HG03095 (cell line): ENCODE measurements around the gene PLA2G5.
"Not testable (repeated sequence)": the region's sequence is repeated elsewhere in the genome, so short reads cannot be mapped to it uniquely, and the experiment has no call there.

Experiments used
- ATAC-seq: cut with Tn5 transposase; IDR thresholded peaks from one replicate; pipeline ENCODE4 v1.9.1; 2021; ENCODE audit warnings: moderate library complexity; ENCODE audit not compliant: unreplicated experiment

PLA2G5 gene

DNA sequence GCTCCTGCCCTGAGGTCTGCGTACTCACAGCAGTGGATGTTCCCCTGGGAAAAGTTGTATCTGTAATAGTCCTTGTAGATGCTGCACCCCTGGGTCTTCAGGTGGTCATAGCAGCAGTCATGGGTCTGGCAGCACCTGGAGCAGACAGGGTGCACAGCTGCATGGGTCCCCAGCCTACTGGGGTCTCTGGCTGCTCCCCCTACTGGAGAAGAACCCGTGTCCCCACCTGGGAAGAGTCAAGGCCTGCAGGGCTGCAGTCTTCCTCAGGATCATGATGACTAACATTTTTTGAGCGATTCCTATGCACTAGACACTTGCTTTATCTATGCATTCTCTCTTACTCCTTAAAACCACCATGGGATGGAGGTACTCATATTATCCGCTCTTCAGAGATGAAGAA lies 45.5 kb downstream of the PLA2G5 start:
- ATAC-seq = no peak

DNA sequence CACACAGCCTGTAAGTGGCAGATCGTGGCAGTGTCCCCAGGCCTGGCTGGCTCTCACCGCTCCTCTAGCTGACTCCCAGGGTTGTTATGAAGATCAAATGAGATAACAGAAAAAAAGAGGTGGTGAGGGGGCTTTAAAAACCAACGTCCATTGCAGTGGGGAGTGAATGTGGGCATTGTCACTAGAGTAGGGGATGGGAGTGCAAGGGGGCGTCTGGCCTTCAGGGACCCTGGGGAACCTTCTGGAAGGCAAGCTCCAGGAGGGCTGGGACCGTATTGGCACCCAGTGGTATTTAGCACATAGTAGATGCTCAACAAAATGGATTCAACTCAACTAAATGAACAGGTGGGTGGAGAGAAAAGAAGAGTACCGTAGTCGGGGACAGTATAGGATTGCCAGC lies 45.9 kb downstream of the PLA2G5 start:
- ATAC-seq = no peak

DNA sequence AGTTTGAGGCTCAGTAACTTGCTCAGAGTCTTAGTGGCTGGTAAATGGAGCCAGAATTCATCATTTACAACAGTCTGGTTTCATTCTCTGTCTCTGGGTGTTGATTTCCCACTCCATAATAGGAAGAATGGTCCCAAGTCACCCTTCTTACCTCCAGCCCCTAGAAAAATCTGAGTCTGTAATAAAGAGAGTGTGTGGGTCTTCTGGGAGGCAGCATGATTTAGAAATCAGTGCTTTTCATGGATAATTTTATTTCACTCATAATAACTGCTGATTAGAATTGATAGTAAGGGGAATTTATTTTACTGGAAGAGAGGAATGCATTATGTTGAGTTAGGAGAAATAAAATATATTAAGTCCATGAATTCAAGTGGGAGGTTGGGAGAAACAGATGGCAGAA lies 47.2 kb downstream of the PLA2G5 start:
- no peak for ATAC-seq

DNA sequence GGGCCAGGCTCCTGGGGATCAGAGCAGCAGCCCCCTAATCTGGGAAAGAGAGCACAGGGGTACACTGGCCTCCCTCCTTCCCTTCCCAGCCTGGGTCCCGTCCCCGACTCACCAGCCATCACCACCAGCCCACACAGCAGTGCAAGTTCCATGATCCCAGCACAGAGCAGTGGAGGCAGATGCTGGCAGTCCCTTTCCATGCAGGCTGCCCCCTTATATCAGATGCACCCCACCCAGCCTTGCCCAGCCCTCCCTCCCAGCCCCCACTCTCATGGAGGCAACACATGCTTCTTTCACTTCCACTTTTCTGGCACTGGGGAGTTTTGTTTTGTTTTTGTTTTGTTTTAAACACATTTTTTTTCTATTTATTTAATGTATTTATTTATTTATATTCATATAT lies 49.4 kb downstream of the PLA2G5 start, which contains the start of gene PLA2G2D:
Gene PLA2G2D, minus strand, starts transcription at position 190 of the 400 bp plus-strand sequence. Its CDS starts 38 bp downstream, at position 152.
- ATAC-seq = no peak

DNA sequence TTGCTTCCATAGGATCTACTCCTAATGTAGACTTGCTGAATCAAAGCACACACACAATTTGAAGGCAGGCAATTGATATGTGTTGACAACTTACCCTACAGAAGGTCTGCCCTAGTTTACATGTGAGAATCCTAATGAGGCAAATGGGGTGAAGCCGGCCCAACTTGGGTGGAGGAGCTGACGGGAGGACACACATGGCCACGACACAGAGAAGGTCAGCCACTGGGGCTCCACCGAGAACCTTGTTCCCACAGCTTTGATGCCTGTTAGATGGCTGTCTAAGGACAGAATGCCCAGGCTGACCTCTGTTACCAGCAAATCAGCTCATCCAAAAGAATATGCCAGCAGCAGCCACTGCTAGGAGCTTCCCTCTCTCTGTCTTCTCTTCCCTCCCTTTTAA lies 50.8 kb downstream of the PLA2G5 start:
- ATAC-seq = no peak

DNA sequence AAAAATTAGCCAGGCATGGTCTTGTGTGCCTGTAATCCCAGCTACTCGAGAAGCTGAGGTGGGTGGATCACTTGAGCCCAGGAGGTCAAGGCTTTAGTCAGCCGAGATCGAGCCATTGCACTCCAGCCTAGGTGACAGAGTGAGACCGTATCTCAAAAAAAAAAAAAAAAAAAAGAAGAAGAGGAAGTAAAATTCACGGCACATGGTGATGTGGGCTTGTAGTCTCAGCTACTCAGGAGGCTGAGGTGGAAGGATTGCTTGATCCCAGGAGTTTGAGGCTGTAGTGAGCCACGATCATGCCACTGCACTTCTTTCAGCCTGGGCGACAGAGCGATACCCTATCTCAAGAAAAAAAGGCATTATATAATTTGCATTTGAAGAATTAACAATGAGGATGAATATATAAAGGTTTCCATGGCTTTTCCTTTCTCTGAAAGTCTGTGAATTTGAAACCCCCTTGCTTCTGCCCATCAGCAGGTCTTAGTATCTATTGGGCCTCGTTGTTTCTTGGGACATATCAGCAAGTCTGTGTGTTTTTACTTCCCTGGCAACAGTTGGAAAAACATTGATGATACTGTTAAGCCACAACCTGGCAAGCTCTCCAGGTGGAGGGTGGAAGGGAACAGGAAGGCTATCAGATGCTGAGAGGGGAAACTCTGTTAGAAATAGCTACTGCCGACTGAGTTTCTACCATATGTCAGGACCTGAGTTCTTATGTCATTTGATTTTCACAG lies 53.9 kb downstream of the PLA2G5 start:
- ATAC-seq = no peak

DNA sequence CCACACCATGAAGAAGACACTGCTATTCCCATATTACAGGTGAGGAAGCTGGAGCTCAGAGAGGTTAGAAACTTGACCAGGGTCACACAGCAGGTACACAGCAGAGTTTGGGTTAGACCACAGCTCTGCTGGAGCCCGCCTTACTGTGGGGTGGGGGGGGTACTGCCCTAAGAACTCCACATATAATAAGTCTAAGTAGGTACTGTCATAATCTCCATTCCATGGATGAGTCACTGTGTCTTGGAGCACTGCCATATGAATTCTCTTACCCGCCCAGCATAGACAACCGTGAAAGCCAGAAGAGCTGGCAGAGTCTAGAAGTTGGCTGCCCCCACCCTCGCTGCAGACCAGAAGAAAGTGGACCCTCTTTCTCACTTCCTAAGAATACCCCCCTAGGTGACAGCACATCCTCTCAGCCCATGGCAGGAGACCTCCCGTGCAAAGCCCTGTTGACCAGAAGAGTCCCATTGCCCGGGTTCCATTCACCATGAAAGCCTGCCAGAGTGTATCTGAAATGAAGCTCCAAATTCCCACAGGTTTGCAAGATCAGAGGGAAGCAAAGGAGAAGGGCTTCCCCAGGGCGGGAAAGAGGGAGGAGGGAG lies 54.6 kb downstream of the PLA2G5 start:
- no peak for ATAC-seq

DNA sequence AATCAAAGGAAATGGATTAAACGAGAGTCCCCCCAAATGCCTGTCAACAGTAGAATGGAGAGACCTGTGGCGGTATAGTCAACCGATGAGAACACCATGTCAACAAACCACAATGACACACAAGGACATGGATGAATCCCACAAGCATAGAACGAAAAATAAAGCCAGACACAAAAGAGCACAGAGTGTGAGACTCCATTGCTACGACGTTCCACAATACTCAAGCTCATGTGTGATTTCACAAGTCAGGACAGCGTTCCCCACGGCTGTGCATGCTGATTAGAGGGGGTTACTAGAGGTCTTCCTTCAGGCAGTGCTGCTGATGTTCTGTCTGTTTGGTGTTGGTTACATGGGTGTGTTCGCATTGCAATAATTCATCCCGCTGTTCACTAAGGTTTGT lies 55.1 kb downstream of the PLA2G5 start:
- ATAC-seq = no peak

DNA sequence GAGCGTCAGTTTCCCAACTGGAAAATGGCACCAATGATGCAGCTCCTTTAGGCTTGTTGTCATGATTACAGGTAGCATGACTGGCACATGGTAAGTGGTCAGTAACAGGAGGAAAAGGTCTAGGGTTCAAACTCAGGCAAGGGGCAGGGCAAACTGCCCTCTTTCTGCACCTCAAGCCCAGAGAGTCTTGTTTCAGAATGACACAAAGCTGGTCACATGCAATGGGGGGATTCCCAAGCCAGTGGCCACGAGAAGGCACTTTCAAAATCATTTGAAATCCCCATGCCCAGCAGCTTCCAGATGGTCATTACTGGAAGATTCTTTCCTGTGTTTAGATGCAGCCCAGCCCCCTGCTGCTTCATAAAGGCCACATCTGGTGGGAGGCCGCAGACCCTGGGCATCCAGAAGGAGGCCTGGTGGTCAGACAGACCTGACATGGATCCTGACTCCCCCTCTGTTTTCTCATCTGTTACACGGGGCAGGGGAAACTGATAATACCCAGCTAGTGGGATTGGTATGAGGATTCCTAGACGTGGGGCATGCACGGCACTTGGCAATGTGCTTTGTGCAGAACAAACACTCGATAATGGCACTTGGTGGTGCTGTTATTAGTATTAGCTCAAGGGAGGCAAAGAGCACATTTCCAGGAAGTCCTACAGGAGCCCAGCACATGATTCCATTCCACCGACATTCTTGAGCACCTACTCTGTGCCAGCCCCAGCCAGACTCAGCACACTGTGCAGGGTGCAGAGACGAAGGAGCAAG lies 56.2 kb downstream of the PLA2G5 start:
- ATAC-seq = no peak

DNA sequence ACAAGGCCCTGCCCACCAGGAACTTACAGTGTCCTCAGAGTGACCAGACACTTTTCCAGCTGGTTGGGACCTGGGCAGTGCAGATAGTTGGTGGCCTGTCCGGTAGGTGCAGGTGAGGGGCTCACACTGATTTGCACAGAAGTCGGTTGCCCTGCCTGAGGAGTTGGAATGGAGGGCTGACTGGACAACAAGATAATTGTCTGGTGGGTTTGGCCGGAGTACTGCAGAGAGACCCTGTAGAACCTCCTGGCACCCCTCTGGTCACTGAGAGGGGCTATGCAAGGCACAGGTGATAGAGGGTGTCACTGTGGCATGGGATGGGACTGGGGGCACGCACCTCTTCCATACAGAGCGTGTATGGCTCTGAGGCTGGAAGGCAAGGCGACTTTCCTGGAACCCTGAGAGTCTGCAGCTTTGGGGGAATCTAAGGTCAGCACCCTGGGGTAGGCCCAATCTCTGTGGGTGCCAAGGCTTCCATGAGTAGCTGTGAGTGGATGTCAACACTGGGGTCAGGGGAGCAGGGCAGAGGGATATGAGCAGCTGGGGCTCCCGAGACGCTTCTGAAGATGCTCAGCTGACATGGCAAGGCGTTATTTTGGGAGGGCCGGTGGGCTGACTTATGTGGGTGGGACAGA lies 56.9 kb downstream of the PLA2G5 start:
- ATAC-seq = no peak

DNA sequence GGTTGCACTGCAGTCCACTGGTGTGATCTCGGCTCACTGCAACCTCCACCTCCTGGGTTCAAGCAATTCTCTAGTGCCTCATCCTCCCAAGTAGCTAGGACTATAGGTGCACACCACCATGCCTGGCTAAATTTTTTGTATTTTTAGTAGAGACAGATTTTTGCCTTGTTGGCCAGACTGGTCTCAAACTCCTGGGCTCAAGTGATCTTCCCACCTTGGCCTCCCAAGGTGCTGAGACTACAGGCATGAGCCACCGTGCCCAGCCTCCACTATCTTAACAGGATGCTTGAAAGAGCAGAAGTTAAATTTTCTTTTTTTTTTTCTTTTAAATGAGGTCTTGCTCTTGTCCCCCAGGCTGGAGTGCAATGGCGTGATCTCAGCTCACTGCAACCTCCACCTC lies 60.5 kb downstream of the PLA2G5 start:
- ATAC-seq = not testable (repeated sequence)

DNA sequence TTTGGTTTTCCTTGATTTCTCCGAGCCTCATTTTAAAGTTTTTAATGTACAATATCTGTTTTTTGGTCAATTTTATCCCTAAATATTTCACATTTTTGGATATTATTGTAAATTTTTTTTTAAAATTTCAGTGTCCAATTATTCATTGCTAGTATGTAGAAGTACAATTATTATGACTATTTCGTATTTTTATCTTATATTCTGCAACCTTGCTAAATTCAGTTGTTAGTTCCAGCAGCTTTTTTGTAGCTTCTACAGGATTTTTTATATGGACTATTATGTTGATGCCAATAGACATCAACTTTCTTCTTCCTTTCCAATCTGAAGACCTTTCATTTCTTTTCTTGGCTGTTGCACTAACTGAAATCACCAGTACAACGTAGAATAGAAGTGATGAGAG lies 65.0 kb downstream of the PLA2G5 start:
- ATAC-seq = no peak

DNA sequence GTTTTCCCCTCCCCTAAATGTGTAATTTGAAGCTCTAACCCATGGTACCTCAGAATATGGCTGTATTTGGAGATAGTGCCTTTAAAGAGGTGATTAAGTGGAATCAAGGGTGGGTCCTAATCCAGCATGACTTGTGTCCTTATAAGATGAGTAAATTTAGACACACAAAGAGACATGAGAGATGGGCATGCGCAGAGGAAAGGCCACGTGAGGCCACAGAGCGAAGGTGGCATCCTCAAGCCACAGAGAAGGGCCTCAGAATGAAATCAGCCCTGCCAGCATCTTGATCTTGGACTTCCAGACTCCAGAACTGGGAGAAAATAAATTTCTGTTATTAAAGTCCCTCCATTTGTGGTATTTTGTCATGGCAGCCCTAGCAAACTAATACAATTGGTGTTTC lies 66.3 kb downstream of the PLA2G5 start:
- ATAC-seq = no peak

DNA sequence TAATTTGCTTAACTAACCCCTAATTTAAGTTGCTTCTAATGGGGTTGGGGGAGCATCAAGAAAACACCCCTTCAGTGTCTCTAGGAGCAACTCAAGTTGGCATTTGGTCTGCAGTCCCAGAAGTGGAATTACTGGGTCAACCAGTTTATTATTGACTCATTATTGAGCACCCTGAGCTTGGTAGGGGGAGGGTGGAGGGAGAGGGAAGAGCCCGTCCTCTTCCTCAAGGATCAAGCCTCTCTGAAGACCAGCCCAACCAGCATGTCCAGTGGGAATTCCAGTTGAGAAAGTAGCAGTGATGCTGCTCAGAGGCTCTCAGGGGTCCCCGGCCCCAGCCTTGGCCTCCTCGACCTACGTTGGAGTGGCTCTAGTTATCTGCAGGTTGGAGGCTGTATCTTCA lies 67.1 kb downstream of the PLA2G5 start:
- no peak for ATAC-seq

DNA sequence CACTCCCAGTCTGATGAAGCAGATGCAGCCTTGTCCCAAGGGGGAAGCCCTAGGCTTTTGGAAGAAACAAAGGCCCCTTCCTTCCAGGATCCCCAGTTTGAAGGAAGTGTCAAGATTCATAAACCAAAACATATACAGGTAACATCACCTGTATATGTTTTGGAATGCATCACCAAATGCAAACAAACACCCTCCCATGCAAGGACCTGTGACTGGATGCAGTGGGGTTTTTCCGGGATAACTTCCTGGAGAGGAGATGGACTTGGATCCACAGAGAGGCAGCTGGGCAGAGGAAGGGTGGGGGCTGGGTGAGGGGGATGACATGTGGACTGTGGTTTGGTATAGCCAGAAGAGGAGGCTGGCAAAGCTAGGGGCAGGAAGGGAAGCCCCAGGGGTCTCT lies 67.6 kb downstream of the PLA2G5 start:
- no peak for ATAC-seq

DNA sequence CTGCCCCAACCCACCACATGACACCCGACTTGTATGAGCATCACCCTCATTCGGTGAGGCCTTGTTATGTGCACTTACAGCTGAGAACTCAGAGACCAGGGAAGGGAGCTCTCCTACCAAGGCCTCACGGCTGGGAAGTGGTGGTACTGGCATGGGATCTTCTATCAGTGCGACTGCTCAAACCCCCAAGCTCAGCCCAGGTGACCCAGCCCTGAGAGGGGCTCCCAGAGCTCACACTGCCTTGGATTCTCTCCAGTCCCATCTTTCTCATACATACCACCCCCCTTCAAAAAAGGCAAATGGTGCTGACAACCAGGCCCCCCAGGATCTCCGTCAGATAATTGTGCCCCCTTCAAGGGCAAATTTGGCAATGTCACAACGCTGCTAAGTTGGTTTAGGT lies 68.4 kb downstream of the PLA2G5 start:
- no peak for ATAC-seq

DNA sequence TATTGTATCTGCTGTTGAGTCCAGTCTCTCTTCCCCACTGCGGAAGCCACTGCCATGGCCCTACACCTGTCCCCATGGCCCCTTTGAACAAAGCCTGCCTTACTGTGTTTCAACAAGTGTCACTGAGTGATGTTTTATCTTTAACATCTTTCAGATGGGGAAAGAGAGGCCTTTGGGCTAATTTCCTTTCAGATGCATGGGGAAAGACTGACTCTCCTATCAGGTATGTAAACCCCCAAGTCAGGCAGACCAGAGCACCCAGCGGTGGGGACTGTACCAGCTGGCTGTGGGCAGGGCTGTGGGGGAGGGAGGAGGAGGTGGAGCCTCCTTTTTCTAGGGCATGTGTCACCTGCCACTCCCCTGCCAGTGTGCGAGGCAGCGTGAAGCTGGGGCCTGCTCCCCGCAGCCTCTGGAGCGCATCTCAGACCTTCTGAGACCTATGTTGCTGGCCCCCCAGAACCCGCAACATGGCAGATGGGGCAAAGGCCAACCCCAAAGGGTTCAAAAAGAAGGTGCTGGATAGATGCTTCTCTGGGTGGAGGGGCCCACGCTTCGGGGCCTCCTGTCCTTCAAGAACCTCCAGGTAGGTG lies 69.1 kb downstream of the PLA2G5 start, which contains the start of gene PLA2G2F:
Gene PLA2G2F, plus strand, starts transcription at position 363 of the 590 bp plus-strand sequence. Its CDS starts 105 bp downstream, at position 468.
- no peak for ATAC-seq

DNA sequence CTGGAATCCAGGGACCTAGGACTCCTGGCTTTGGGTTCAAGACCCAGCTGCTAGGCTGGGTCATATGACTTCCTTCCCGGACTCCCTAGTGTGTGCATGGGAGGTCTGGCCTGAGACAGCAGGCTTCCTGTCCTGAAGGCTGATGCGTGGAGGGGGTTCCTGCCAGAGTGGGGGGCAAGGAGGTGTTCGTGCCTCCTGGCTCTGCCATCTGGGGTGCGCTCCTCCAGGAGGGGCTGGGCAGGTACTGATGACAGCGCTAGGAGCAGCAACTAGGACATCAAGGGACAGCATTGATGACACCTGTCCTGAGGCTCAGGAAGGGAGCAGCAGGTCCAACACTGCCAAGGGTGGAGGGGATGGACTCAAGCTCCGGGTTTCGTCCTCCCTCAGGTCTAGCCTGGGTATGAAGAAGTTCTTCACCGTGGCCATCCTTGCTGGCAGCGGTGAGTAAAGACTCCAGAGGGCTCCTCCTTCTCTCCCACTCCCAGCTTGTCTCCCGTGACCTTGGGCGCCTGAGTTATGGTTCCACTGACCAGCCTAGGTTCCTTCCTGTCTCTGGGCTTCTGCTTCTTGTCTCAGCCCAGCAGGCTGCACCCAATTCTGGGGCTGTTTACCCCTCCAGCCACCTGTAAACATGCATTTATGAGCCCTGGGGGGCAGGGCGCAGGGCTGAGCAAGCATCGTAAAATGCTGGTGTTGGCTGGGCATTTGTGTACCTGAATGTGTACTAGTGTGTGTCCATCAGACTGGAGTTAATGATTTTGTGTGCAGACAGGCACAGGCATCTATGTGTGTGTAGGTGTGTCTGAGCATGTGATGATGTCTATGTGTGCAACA lies 70.0 kb downstream of the PLA2G5 start:
- ATAC-seq = no peak

DNA sequence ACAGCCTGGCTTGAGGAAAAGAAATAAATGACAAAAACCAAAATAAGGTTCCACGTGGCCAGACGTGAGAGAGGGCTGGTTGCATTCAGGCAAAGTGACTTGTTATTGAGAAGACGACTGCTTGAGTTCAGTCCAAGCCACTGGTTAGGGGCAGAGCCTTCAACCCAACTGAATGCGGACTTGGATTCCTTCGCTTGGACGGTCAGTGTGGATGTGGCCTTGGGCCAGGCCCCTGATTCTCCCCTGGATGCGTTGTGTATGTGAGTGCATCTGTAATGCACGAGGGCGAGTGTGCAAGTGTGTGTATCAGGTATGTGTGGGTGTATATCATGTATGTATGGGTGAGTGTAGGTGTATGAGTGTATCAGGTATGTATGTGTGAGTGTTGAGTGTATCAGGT lies 71.0 kb downstream of the PLA2G5 start:
- ATAC-seq = no peak

DNA sequence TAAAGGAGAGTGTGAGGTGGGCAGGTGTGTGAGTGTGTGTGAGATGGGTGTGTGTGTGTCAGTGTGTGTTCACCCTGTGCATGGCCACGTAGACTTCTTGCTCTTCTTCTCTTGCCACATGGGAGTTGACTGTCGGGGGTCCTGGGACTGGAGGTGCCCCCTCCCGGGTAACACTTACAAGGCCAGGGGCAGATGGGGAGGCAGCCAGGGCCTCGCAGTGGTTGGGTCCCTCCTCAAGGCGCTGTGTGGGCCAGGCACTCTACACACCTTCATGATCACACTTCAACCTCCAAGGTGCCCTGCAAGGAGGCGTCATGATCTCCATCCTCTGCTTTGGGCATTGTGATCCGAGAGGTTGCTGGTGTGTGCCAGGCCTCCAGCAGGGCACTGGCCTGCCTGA lies 71.5 kb downstream of the PLA2G5 start:
- ATAC-seq = no peak
